ENCODE data around the gene CELF2.

The CELF2 gene

DNA sequence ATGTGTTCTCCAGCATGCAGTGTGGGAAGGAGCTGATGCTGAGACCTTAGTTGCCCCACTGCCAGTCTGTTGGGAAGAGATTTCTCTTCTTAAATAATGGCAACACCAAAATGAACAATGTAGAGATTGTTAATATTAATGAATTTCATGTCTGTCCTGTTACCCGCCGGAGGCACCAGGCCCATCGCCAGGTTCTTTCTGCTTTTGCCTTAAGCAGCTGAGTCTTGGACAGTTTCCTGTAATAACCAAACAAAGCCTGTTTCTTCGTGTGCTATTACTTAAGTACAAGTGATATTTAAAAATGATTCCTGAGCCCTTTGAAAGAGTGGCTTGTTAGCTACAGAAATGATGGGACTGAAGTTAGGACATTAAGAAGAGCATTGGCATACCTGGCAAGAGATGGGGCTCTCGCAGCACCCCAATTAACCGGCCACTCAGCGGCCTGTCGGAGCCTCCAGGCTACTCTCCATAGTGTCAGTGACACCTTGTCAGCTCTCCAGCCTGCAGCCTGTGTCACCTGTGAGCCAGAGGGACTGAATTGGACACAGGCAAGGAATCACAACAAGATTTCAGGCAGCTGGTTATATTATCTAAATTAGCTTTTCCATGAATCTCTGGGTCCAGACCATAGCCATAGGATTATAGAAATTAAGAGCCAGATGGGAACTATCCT is 142.0 kb downstream of the CELF2 start:
- no peak for DNase-seq

DNA sequence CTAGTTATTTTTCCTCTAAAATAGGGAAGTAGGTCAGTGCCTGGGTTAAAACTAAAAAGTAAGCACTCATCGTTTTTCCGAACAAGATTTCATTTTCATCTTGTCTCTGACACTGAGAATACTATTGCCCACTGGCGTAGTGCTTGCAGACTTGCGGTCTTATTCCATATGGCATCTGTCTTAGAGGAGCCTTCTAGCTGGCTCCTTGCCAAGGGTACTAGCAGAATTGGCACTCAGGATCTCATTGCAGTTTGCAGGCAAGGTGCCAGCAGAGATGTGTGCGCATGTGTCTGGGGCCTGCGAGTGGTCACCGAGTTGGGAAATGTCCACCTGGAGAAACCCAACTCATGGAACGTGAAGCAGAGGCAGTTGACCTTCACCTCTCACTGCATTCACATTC is 143.4 kb downstream of the CELF2 start:
- DNase-seq = no peak

DNA sequence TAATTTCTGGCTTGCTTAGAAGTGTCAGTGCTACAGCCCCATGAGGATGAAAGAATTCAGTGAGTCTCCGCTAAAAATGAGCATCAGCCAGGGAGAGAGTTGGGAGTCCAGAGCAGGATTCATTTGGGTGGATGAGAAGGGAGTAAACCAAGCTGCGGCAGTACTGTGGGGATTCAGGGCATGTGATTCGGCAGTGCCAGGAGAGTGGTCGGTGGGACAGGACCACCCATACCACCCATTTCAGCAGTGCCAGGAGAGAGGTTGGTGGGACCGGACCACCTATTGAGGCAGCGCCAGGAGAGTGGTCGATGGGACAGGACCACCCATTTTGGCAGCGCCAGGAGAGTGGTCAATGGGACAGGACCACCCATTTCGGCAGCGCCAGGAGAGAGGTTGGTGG is 144.2 kb downstream of the CELF2 start:
- DNase-seq = no peak

DNA sequence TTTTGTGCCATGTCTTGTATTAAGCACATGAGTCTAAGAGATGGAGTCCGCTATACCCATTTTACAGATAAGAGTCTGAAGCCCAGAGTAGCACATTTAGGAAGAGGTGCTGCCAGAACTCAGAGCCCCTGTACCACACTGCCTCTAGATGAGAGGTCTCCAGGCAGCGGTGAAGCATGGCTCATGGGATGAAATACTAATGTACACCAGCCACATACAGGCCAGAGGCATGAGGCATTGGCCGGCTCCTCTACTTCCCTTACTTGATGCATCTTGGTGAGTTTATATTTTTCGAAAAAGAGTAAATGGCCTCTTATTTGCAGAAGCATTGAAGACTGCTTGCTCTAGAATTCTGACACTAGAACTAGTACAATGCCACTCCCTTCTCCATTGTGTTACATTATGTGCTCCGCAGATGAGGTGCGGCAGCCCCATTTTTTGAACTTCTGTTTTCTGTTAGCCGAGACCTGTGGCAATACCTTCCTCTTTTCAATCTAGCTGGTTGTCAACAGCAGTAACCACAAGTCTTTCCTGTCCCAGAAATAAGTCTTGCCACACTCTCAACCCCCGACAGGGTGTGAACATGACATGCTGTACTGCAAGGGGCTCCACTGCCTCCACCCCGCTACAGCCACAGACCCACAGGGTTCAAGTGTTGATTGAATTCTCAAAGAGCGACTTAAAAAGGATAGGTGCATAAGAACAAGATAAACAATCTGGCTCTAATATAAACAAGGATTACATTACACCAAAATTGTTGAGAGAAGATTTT is 145.3 kb downstream of the CELF2 start:
- no peak for DNase-seq

DNA sequence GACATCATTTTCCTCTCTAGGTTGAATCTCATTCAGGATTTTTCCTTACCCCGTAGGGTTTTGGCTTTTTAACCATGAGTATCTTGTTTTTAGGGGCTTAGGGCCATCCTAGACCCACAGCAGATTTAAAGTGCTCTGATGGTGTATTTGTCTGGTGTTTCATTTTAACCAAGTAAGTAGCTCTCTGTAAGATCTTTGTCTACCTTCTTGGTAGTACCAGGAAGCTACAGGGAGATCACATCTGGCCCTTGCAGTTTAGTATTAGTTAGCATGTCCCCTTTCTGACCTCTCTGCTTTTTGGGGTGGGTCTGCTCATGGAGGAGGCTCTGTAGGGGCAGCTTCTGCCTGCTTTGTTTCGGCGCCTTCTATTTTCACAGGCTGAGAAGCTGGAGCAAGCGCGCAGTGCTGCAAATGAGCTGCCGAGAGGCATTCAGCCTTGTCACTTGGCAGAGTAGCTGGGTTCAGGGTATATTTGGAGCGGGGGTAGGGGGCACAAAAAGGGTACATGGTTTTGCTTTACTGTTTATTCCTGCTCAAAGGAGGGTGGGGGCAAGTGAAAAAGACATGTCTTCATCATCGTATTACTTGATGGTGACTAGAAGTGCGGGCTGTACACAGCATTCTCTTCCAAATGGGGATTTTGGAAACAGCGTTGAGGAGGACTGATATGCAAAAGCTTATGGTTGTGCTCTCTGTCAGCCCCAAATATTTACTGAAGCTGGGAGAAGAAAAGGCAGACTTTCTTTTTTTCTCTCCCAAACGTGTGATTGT is 146.3 kb downstream of the CELF2 start:
- DNase-seq = no peak

DNA sequence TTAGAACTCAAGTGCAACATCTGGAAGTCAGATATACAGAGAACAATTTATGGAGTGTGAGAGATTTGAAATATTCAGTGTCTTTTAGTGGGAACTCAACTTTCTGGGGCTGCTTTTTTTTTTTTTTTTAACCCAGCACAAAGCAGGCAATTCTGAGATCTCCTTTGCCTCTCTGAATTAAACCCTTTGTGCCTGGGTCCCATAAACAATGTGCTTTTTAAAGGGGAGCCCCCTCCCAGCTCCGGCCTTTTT is 146.8 kb downstream of the CELF2 start:
- DNase-seq = no peak

DNA sequence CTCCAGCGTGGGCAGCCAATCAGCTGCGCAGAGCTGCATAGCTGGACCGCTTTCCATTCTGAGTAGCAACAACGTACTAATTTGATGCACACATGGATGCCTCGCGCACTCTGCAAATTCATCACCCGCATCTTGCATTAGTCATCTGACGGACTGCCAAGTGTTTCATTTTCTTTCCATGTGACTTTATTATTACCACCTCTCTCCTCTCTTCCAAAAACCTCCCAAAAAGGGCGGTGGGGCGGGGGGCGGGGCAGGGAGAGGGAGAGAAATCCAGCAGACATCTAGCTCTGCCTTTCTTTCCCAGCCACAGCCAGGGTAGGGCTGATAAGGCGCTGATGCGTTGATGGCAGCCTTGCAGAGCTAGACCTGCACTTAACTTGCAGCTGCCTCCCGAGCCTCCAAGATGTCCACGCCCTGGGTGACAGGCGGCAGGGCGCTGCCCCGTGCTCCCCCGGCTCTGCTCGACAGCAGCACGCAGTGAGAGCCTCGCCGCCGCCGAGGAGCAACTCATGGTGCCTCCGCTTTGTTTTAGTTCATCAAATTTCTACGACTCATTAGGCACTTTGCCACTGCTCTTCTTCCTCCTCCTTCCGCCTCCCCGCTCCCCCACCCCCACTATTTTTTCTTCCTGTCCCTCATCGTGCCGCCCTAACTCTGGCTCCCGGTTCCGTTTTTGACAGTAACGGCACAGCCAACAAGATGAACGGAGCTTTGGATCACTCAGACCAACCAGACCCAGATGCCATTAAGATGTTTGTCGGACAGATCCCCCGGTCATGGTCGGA is 147.3 kb downstream of the CELF2 start:
- DNase-seq = peak; percentile 46

DNA sequence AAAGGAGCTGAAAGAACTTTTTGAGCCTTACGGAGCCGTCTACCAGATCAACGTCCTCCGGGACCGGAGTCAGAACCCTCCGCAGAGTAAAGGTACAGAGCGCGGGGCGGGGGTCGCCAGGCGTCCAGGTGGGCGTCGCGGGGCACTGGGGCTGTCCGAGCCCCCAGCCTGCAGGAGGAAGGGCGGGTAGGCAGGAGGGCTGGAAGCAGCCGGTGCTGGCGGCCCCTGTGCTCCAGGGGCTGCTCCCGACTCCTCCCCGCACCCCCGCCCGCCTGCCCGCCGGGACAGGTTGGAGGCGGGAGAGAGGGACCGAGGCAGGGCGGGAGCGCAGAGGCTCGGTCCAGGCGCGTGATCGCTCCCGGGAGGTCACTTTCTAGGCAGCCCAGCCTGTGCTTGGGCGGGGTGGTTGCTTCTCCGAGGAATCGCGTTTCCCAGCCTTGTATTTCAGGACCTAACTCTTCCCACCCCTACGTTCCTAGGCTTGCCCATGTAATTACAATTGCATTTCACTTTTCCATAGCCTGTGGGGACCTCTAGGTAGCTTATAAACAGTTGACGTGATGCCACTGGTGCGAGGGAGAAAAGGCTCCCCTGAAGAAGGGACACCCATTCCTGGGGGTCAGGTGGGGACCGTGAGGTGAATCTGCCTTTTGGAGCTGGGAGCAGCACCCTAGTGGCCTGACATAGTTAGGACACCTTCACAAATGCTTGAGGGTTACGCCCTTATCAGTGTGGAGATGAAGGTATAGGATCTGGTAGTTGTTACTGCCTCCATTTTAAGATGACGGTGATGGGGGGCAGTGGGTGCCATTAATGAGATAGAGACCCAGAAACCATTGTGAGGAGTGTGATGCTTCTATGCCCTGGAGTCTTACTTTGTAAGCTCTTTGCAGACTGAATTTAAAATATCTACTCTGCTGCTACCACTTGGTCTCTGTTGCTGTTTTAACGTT is 148.2 kb downstream of the CELF2 start:
- no peak for DNase-seq

DNA sequence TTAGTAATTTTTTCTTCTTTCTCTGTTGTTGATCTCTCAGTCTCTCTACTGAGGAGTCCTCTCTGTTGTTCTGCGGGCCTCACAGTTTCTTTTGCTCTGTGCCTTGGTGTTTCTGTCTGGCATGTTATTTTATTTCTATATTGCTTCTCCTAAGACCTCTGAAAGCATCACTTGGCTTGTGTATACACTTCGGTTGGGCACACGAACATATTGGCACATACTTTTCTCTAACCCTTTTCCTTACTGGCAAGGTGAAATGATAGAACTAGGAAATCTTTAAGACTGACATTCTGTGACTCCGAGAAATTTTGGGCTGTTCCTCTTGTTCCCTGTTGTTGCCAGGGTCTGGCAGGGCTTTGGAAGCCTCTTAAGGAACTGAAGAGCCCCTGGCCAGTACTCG is 148.9 kb downstream of the CELF2 start:
- no peak for DNase-seq

DNA sequence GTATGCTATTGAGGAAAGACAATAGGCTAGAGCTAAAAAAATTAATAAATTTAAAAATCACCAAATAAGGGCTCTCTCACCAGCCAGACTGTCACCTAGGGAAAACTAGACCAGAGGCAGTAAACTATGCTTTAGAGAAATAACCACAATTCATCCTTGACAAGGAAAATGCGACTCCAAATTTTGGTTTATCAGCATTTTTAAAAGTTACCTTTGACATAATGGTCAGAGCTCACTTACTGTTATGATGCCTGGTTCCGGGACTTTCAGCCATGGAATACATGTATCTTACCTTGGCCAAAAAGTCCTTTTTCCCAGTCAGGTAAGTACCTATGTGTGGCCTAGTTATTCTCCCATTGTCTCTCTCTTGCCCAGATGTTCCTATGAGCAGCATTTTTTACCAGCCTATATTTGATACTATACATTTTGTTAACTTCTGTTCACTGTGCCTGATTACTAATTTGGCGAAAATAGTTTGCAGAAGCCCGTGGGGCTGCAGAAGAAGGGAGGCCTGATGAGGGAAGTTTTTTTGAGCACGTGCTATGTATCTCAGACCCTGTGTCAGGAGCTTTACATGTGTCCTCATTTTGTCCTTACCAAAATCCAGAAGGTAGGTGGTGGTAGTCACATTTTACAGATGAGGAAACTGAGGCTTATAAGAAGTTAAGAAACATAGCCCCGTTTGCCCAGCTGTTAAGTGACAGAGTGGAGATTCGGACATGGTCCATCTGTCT is 149.7 kb downstream of the CELF2 start:
- DNase-seq = no peak

DNA sequence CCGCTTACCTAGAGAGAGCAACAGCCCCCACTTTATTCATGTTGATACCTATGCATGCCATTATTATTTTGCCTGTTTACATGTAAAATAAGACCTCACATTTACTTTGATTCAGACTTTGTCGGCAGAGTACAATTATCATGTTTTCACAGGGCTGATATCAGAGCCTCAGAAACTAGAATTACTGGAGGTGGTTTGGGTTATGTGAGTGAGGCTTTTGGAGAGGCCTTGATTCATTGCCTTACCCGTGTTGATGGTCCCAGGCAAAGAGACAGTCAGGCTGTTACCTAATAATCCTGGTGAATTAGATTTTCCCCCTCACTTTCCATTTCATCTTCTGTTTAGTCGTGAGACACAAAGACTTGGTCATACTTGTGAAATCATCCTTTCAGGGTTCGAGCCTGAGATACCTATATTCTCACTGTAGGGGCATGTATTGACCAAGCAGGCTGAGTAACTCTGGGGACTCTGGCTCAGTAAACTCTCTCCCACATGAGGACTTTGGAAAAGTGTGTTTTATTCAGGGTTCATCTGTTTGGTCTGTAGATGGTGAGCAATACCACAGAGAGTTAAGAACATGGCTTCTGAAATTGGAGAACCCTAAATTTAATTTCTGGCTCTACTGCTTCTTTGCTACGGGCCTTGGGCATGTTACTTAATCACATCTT is 150.9 kb downstream of the CELF2 start:
- no peak for DNase-seq

DNA sequence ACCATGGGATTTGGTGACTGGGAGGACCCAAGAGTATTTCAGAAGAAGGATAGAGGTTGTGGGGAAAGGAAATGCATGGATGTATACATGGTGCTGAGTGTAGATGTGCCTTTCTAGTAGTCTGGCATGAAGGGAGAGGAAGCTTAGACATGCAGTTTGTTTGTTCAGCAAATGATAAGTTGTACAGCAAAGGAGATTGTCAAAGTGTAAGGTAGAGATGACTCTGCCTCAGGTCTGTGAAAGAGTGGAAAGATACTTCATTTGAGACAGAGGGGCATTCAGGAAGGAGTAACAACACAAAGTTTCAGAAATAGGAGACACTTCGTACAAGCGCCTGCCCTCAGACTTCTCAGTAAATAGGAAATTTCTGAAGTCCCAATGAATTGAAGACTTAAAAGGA is 152.3 kb downstream of the CELF2 start:
- no peak for DNase-seq

DNA sequence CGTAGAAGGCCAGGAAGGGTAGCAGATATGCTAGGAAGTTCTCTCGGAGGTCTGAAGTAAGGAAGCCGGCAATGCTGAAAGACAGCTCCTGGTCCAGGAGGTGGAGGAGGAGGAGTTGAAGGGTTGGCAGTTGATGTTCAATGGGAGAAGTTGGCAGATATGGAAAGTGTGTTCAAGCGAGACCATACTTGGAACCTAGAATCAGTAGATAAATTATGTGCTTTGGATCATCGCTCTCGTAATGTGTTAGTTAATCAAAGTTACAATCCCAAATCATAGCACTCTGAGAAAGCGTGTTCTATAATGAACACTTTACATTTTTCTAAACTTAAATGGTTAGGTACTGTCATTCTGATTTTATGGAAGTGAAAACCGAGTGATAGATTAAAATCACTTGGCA is 152.9 kb downstream of the CELF2 start:
- DNase-seq = no peak

DNA sequence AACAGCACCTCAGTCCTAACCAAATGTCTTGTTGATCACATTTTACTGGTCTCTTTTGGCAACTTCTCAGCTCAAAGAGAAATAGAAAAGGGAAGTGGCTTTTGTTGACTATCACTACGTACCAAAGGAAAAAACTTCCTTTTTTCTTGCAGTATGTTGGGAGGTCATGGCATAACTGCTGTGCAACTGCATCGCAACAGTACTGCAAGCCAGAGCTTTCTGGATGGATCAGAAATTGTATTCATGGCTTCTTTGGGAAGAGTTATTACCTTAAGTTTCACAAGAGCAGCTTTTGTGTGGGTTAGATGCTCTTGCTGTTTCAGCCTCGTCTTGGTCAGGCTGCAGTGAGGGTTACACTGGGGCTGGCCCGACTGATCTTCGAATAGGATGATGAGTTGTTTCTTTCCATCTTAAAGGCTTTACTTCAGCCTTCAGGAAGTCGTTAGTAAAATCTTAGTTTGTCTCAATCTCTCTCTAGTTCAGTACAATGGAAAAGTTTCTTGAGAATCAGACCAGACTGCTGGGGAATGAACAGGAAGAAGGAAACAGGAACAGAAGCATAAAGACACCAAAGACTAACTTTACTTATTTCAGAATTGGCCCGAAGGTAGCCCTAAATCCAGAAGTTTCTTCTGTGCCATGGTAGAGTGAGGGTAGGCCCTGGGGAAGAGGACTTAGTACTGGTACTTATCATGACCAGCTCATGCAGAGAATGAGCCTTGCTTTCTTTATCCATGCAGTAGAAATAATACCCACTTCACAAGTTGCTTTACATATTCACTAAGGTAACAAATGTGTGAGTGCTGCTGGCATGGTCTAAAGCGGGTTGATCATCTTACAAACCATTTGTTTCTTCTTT is 153.6 kb downstream of the CELF2 start:
- DNase-seq = no peak

DNA sequence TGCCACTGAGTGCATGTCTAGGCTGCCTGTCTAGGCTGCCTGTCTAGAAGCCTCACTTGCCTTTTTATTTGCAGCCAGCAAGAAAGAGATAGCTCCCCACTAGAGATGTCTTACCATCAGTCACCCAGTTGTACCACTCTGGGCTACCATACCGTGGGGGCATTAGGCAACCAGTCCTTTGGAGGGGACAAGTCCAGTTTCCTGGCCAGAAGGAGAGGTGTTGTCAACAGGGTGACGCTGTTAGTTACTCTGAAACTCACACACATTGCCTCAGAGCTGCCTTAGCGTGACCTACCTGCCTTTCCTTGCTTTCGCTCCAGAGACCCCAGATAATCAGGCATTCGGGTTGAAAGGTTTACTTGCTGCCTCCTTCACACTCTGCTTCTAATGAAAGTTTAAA is 155.4 kb downstream of the CELF2 start:
- DNase-seq = no peak

DNA sequence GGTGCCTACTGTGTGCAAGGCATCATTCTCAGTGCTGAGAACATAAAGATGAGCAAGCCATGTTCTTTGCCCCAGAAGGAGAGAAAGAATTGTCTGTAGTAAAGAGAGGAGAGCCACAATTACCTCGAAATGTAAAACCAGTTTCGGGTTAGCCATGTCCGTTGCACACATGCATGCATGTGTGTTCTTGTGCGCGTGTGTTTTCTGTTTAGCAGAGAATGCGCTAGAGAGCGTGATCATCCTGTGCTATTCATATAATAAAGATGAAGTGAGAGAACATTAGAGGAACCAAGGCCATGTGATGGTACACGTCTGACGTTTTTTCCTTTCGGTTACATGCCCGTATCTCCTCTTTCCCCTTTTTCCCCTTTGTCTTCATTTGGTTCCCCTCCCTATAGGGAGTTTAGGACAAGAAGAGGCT is 158.2 kb downstream of the CELF2 start:
- DNase-seq = no peak

DNA sequence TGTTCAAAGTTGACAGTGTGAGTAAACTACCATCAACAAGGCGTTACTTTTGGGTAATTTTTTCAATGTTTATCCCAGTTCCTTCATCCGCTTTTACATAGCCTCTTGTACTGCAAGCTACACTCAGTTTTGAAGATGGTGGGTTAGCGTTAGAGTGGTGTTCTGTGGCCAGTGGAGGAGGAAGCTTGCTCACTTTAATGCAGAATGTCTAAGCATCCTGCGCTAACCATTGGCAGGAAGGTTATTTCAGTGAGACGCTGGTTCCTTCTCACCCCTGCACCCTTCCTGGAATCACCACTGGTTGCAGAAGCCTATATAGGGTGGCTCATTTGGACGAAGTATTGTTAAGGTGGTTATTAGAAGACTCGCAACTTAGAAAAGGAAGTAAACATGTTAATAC is 159.1 kb downstream of the CELF2 start:
- DNase-seq = no peak

DNA sequence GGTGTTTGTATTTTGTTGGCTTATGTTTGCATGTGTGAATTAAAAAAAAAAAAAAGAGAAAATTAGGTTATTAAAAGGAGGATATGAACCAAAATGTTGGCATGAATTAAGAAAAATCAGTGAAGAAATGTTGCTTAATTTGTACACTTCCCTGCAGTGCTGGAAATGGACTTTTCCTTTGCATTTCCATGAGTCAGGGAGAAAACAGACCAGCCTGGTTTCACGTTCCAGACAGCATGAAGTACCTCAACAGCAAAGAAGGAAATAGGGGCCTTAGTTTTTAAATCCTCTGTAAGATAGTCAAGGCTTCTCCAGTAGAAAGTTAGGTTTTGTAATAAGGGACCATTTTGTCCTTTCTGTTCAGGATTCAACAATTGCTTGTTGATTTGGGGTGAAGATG is 159.7 kb downstream of the CELF2 start:
- no peak for DNase-seq

DNA sequence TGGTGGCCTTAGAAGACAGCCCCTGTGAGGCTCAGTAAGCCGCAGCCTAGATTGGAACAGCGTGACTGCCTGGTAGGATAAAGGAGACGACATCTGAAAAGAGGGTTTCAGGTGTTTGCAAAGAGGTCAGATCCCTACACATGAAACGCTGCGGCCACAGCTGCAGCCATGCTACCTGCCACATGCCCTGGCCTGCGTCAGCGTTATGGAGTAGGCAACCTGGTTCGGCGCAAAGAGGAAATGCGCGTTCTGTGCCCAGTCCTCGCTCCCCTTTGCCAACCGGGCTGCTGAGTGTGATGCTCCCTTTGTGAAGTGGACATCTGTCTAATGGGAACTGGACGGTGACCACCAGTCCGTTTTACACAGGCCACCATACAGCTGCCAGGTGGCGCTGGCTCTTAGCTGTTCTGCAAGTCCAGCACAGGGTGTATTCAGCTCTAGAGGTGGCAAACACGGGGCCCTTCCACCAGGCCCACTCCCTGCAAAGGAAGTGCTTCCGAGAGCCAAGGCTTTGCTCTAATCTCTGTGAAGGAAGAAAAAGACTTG is 160.3 kb downstream of the CELF2 start:
- DNase-seq = no peak

Measured in kidney glomerular epithelial cell (primary cell).